Heart left ventricle (tissue), 16 donors: ENCODE results near the gene ASB7. TPM values are rescaled to one million over a fixed set of nuclear protein-coding genes. Genes with fewer than 3 reads are reported as not detected.

Source experiments
- ATAC-seq, 4 donors: fragments of 200-7000 bp; cut with Tn5 transposase; one replicate each; pipeline ENCODE4 v1.9.1; 2020 to 2022; ENCODE audit warnings: moderate library complexity in 4 of 4, mild to moderate bottlenecking in 3 of 4, moderate number of reproducible peaks in 1 of 4
- DNase-seq, 5 donors: peaks; one replicate each; pipeline ENCODE4 v3.0.0-alpha.2; 2020
- H3K27ac ChIP-seq, 12 donors: fragments of 200-600 bp; sonication (generic) in 4 of 12; one replicate each; pipeline versions ENCODE4 v1.5.0 to v1.8.0; 2016 to 2022; ENCODE audit warnings: mild to moderate bottlenecking in 2 of 12
- H3K27me3 ChIP-seq, 9 donors: fragments of 200-600 bp; sonication (generic) in 2 of 9; one replicate each; pipeline versions ENCODE4 v1.5.1 to v1.8.0; 2016 to 2022; ENCODE audit warnings: mild to moderate bottlenecking in 3 of 9
- H3K36me3 ChIP-seq, 9 donors: fragments of 200-600 bp; sonication (generic) in 2 of 9; one replicate each; pipeline versions ENCODE4 v1.5.0 to v1.8.0; 2018 to 2022; ENCODE audit warnings: mild to moderate bottlenecking in 2 of 9
- H3K4me1 ChIP-seq, 12 donors: fragments of 200-600 bp; sonication (generic) in 4 of 12; one replicate each; pipeline versions ENCODE4 v1.5.0 to v1.8.0; 2016 to 2022; ENCODE audit warnings: mild to moderate bottlenecking in 3 of 12
- H3K4me3 ChIP-seq, 12 donors: fragments of 200-600 bp; sonication (generic) in 4 of 12; one replicate each; pipeline versions ENCODE4 v1.5.0 to v1.8.0; 2017 to 2022; ENCODE audit warnings: mild to moderate bottlenecking in 9 of 12, moderate library complexity in 4 of 12
- H3K9me3 ChIP-seq, 12 donors: fragments of 200-600 bp; sonication (generic) in 4 of 12; one replicate each; pipeline versions ENCODE4 v1.5.0 to v1.8.0; 2016 to 2022; ENCODE audit warnings: mild to moderate bottlenecking in 1 of 12
- CTCF ChIP-seq, 12 donors: fragments of 200-600 bp; sonication (generic) in 4 of 12; IDR thresholded peaks; one replicate each; pipeline versions ENCODE4 v1.5.0 to v1.8.0; 2018 to 2022; ENCODE audit warnings: antibody characterized with exemption in 12 of 12, mild to moderate bottlenecking in 5 of 12
- POLR2A ChIP-seq, 2 donors: fragments of 450-650 bp; IDR thresholded peaks; one replicate each; pipeline ENCODE4 v1.6.1; 2017; ENCODE audit warnings: antibody characterized with exemption in 2 of 2, mild to moderate bottlenecking in 2 of 2, moderate library complexity in 2 of 2
- WGBS, 4 donors: extraction: QIAGEN DNeasy Blood & Tissue Kit in 2 of 4; methylation state at CpG; one replicate each; pipeline versions ENCODE4 v1.1.5 to v1.1.7; 2013 to 2018; 5-methylcytosine and 5-hydroxymethylcytosine counted together
- intact Hi-C, 10 donors: fragments of 100-400 bp; cut with DNase I; formaldehyde crosslinking; loops; one replicate each; pipeline versions ENCODE4 v1.11.1 to v1.14.2; 2022
- polyA plus RNA-seq, 2 donors: library from polyadenylated mRNA; stranded (reverse); fragments of 200-250 nt; gene quantifications; one replicate each; pipeline ENCODE4 v1.2.3, GENCODE V29; 2013
- total RNA-seq, 9 donors: library from RNA; depleted of rRNA in 2 of 9; stranded (reverse); fragments of >200 nt in 2 of 9; fragmentation: NEBNext Ultra II Directional in 3 of 9; extraction: Animal tissue kit (Norgen Biotek cat#: 25700) in 3 of 9; gene quantifications; one replicate each; pipeline versions ENCODE4 v1.1.0 to v1.2.4, GENCODE V29; 2016 to 2023
- donor health status: ischemic (EF 13 %, LVEDD 7.1; RV severe dilation, severe dysfunction).
- donor health status: healthy with polysubstance abuse.
- donor health status: DM: no; HTN: yes; CAD: no.
- donor health status: DM: no; HTN: no; CAD: no.
- donor health status: ischemic (EF 25% LVEDD 6.9; RV normal size, moderate dysfunction).
- donor health status: ischemic (EF 25% LVEDD 5.7; RV mildly dilated, moderate dysfunction).
- donor health status: healthy.
- donor health status: DM: yes; HTN: yes; CAD: no.
- donor health status: ischemic (EF 35%, LVEDD 5.7; RV mildly dilated, moderate dysfunction).
- donor health status: nonischemic (EF 11% LVEDD 7.7; RV severe dilation, severe dysfunction).
- donor health status: DM: yes; HTN: yes; CAD: no.
- donor health status: PGD.
- donor health status: ischemic (EF 29% LVEDD 5.4; RV normal size, mild dysfunction).
- donor health status: nonischemic (EF 23%, LVEDD 6.1; RV moderate dilation, normal function).

Gene ASB7
- total and polyA plus RNA-seq, 11 donors: 2.3 to 6.9 (median 5.9) TPM

- 78 to 86% (median 85%) methylated on average over 4 of the region's 4 CpGs for WGBS, 4 donors
- no peaks in the 10 kb centered on the region for H3K27me3 ChIP-seq
- ATAC-seq (peak in 2 of 4 donors; percentile 36 to 38), DNase-seq (no peak)
- H3K4me1 ChIP-seq: peaks cover 0 to 5% (median 0%) of the 10 kb centered on the region in 12 donors
- intact Hi-C loops: no loop called here
- no peaks in the 10 kb centered on the region for H3K9me3 ChIP-seq
- H3K4me3 ChIP-seq: no peak overlapping the region
- H3K27ac ChIP-seq: no peak overlapping the region
- TF ChIP-seq POLR2A (IDR thresholded peaks at IDR 0.05): no peak
- TF ChIP-seq CTCF (IDR thresholded peaks at IDR 0.05): no peak
- peaks cover 0 to 2% (median 0%) of the 10 kb centered on the region in 9 donors for H3K36me3 ChIP-seq
Observed at GRCh38 chr15:100642950-100643338, 40.6 kb downstream of the ASB7 start.

- Histone ChIP-seq H3K27ac (no peak overlapping the region), H3K27me3 (no peaks in the 10 kb centered on the region), H3K4me3 (no peak overlapping the region), H3K36me3 (peaks cover 0 to 23% (median 16%) of the 10 kb centered on the region in 9 donors), H3K4me1 (peaks cover 0 to 5% (median 0%) of the 10 kb centered on the region in 12 donors), H3K9me3 (no peaks in the 10 kb centered on the region)
- DNase-seq (no peak), ATAC-seq (no peak)
- intact Hi-C loops: no loop called here
- WGBS, 4 donors: 75 to 87% (median 81%) methylated on average over 5 of the region's 5 CpGs
- TF ChIP-seq CTCF (IDR thresholded peaks at IDR 0.05) (no peak), POLR2A (IDR thresholded peaks at IDR 0.05) (no peak)
Observed at GRCh38 chr15:100645671-100646070, 43.3 kb downstream of the ASB7 start.

- WGBS, 4 donors: 91 to 95% (median 93%) methylated on average over 8 of the region's 8 CpGs
- H3K9me3 ChIP-seq: no peaks in the 10 kb centered on the region
- H3K27me3 ChIP-seq: no peaks in the 10 kb centered on the region
- intact Hi-C loops: no loop called here
- peaks cover 0 to 16% (median 0%) of the 10 kb centered on the region in 12 donors for H3K4me1 ChIP-seq
- H3K27ac ChIP-seq: no peak overlapping the region
- DNase-seq: no peak
- no peak for ATAC-seq
- peaks cover 0 to 24% (median 16%) of the 10 kb centered on the region in 9 donors for H3K36me3 ChIP-seq
- no peak for TF ChIP-seq CTCF (IDR thresholded peaks at IDR 0.05)
- no peak for TF ChIP-seq POLR2A (IDR thresholded peaks at IDR 0.05)
- no peak overlapping the region for H3K4me3 ChIP-seq
Observed at GRCh38 chr15:100648951-100649350, 46.6 kb downstream of the ASB7 start.

GRCh38 chr15:100650685-100651084 is 48.3 kb downstream of the ASB7 start:
- no peak overlapping the region for H3K4me3 ChIP-seq
- no peaks in the 10 kb centered on the region for H3K27me3 ChIP-seq
- TF ChIP-seq CTCF (IDR thresholded peaks at IDR 0.05): no peak
- no peak for TF ChIP-seq POLR2A (IDR thresholded peaks at IDR 0.05)
- H3K4me1 ChIP-seq: peaks cover 0 to 17% (median 0%) of the 10 kb centered on the region in 12 donors
- H3K36me3 ChIP-seq: peaks cover 0 to 24% (median 16%) of the 10 kb centered on the region in 9 donors
- WGBS, 4 donors: 64 to 90% (median 85%) methylated on average over 1 of the region's 1 CpG
- no peak overlapping the region for H3K27ac ChIP-seq
- intact Hi-C loops: no loop called here
- ATAC-seq: no peak
- no peak for DNase-seq
- no peaks in the 10 kb centered on the region for H3K9me3 ChIP-seq
